Measurements from ENCODE around the gene SPATA24. TPM values are rescaled to one million over a fixed set of nuclear protein-coding genes. Genes with fewer than 3 reads are reported as not detected.

Gene SPATA24
- total RNA-seq, 1 experiment from 2014 or later, result 13.0 TPM

DNA sequence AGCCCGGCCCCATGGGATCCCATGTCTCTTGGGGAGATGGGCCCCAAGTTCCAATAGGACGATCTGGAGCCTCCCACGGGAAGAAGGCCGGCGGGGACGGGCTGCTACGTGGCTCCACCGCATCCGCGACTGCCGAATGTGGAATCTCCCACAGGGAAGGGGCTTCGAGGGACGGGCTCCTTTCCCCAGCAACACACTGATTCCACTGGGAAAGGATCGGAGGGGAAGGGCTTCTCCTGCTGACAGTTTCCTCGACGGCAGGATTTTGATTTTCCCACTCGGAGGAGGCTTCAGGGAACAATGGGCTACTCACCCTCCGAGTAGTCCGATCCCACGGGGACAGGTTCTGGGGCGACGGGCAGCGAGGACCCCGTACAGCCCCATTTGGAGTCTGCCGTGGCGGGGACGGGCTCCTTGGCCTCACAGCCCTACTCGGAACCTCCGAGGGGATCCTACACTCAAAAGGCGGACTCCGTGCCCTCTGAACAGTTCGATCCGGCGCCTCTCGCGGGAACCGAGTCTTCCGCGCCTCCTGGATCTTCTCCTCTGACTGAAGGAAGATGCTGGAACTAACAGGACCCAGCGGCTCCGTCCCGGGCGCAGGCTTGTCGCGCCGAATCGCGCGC lies 10.3 kb downstream of the SPATA24 start:
- peak overlapping the region; percentile 79 to 88 for H3K4me3 Mint-ChIP-seq
- no peak for DNase-seq
- H2AFZ ChIP-seq (ENCODE audit: low read length), result no peak overlapping the region

More for the DNA sequence above, 10.3 kb downstream of the SPATA24 start:
- H3K27me3 Mint-ChIP-seq (ENCODE audit: low read depth), result peaks cover 31% of the 10 kb centered on the region
- Histone ChIP-seq H3K79me1 (ENCODE audit: insufficient read depth, low read depth, low read length, poor library complexity, severe bottlenecking) (no peaks in the 10 kb centered on the region), H3K4me2 (ENCODE audit: insufficient read depth, insufficient read length, low read length) (peak overlapping the region; percentile 85), H3K56ac (ENCODE audit: insufficient read length, low read depth, low read length) (no peak overlapping the region), H2AK5ac (ENCODE audit: insufficient read length, low read length) (no peak overlapping the region), H3K27ac (ENCODE audit: insufficient read length, low read depth, low read length) (no peak overlapping the region), H2BK5ac (ENCODE audit: insufficient read length, low read length) (no peak overlapping the region), H3K4me1 (ENCODE audit: insufficient read depth, low read length) (peaks cover 4% of the 10 kb centered on the region; the same call in 1 of the 2 replicates), H4K20me1 (ENCODE audit: control insufficient read depth, insufficient read depth, insufficient read length) (peaks cover 2% of the 10 kb centered on the region), H3T11ph (ENCODE audit: low read length) (no peak overlapping the region), H2BK12ac (ENCODE audit: insufficient read length, low read depth, low read length) (no peak overlapping the region), H3K23me2 (ENCODE audit: insufficient read length, low read depth, low read length, poor library complexity, severe bottlenecking) (peaks cover 22% of the 10 kb centered on the region), H2BK20ac (ENCODE audit: low read depth, low read length, poor library complexity, severe bottlenecking) (no peak overlapping the region), H4K91ac (ENCODE audit: insufficient read length, low read depth, low read length) (no peak overlapping the region), H4K5ac (ENCODE audit: insufficient read length, low read depth, low read length) (no peak overlapping the region), H2BK120ac (ENCODE audit: low read depth, low read length, poor library complexity, severe bottlenecking) (no peak overlapping the region), H2BK15ac (ENCODE audit: low read depth, low read length) (no peak overlapping the region), H3K14ac (ENCODE audit: insufficient read depth, low read length) (peak overlapping the region; percentile 38; the same call in 1 of the 2 replicates), H3K27me3 (ENCODE audit: insufficient read depth, low read length) (peaks cover 8% of the 10 kb centered on the region), H3K23ac (ENCODE audit: insufficient read length, low read depth, low read length) (no peak overlapping the region), H3K9me3 (ENCODE audit: control insufficient read depth, low read depth, low read length) (no peaks in the 10 kb centered on the region), H3K79me2 (ENCODE audit: insufficient read depth, low read length) (no peaks in the 10 kb centered on the region), H3K9ac (ENCODE audit: extremely low read depth, insufficient read length, low read length) (no peak overlapping the region), H3K4ac (ENCODE audit: low read depth, low read length) (no peak overlapping the region), H4K8ac (replicated peaks; ENCODE audit: insufficient read length, low read depth, low read length) (no peak overlapping the region), H3K18ac (ENCODE audit: insufficient read length, low read depth, low read length) (no peak overlapping the region)
- no CpG with 5 or more reads among the region's 49 CpGs for WGBS (ENCODE audit: extremely low coverage, insufficient read length, low lambda C conversion rate)
- TF ChIP-seq, protein P1, sequence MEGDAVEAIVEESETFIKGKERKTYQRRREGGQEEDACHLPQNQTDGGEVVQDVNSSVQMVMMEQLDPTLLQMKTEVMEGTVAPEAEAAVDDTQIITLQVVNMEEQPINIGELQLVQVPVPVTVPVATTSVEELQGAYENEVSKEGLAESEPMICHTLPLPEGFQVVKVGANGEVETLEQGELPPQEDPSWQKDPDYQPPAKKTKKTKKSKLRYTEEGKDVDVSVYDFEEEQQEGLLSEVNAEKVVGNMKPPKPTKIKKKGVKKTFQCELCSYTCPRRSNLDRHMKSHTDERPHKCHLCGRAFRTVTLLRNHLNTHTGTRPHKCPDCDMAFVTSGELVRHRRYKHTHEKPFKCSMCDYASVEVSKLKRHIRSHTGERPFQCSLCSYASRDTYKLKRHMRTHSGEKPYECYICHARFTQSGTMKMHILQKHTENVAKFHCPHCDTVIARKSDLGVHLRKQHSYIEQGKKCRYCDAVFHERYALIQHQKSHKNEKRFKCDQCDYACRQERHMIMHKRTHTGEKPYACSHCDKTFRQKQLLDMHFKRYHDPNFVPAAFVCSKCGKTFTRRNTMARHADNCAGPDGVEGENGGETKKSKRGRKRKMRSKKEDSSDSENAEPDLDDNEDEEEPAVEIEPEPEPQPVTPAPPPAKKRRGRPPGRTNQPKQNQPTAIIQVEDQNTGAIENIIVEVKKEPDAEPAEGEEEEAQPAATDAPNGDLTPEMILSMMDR (conservative IDR thresholded peaks at IDR 0.05), result no peak
- peaks cover 0 to 6% (median 0%) of the 10 kb centered on the region in 3 experiments; a peak in 5 of 7 replicates for H3K36me3 Mint-ChIP-seq (ENCODE audit: insufficient read depth in 1 of 3, low read depth in 3 of 3)
- peaks cover 19 to 45% of the 10 kb centered on the region in 2 experiments for H3K4me1 Mint-ChIP-seq
- no peak overlapping the region for H3K27ac Mint-ChIP-seq
- H3K9me3 Mint-ChIP-seq, result no peaks in the 10 kb centered on the region
